Measurements from ENCODE around the gene TBC1D30. TPM values are rescaled to one million over a fixed set of nuclear protein-coding genes. Genes with fewer than 3 reads are reported as not detected.

Gene TBC1D30
- total RNA-seq, 2 experiments from 2014 or later: 0.28 to 0.49 TPM

DNA sequence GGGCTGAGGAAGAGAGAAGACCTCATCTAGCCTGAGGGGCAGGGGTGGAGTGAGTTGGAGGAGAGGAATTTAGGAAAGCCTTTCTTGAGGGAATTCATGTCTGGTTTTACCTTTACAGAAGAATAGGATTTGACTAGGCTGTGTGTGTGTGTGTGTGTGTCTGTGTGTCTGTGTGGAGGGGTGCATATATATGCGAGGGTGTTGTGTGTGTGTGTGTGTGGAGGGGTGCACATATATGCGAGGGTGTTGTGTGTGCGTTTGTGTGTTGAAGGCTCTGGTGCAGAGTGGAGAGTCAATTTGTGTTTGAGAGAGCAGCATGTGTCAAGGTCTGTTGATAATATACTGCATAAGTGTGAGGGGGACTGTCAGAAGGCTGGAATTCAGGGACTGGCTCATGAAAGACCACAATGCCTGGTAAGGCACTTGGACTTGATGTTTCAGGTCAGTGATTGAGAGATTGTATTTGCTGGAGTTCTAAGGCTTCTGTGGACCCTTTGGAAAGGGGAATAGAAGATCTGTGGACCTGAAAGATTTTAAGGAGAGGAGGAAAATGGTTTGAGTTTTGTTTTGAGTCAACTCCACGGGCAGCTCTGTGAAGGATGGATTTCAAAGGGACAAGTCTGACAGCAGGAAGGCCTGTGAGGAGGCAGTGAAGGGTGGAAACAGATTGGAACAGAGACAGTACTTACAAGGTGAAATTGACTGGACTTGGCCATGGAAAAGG is 34.6 kb downstream of the TBC1D30 start:
- H3K36me3 Mint-ChIP-seq (ENCODE audit: low read depth): no peaks in the 10 kb centered on the region
- H3K27me3 ChIP-seq (ENCODE audit: control insufficient read depth in 1 of 2, insufficient read depth in 2 of 2, low read length in 2 of 2): no peaks in the 10 kb centered on the region
- H3K4me3 Mint-ChIP-seq: no peak overlapping the region
- intact Hi-C loops (cut with DNase I, micrococcal nuclease): no loop called here
- no peak for DNase-seq
- no peaks in the 10 kb centered on the region for H3K4me1 ChIP-seq (ENCODE audit: insufficient read depth, low read length)
- H3K9me3 ChIP-seq (ENCODE audit: control insufficient read depth in 1 of 2, insufficient read depth in 1 of 2, low read length in 2 of 2): no peaks in the 10 kb centered on the region
- no peak overlapping the region for H3K4me3 ChIP-seq (ENCODE audit: low read length)
- TF ChIP-seq, protein P1, sequence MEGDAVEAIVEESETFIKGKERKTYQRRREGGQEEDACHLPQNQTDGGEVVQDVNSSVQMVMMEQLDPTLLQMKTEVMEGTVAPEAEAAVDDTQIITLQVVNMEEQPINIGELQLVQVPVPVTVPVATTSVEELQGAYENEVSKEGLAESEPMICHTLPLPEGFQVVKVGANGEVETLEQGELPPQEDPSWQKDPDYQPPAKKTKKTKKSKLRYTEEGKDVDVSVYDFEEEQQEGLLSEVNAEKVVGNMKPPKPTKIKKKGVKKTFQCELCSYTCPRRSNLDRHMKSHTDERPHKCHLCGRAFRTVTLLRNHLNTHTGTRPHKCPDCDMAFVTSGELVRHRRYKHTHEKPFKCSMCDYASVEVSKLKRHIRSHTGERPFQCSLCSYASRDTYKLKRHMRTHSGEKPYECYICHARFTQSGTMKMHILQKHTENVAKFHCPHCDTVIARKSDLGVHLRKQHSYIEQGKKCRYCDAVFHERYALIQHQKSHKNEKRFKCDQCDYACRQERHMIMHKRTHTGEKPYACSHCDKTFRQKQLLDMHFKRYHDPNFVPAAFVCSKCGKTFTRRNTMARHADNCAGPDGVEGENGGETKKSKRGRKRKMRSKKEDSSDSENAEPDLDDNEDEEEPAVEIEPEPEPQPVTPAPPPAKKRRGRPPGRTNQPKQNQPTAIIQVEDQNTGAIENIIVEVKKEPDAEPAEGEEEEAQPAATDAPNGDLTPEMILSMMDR (IDR thresholded peaks at IDR 0.05): no peak
- POLR2A ChIA-PET: no interaction called here
- H3K9me3 Mint-ChIP-seq: no peaks in the 10 kb centered on the region
- ATAC-seq (ENCODE audit: poor library complexity): no peak
- H3K36me3 ChIP-seq (ENCODE audit: insufficient read depth, low read length): no peaks in the 10 kb centered on the region
- H3K27me3 Mint-ChIP-seq: peaks cover 17% of the 10 kb centered on the region
- H3K4me1 Mint-ChIP-seq (ENCODE audit: low read depth): no peaks in the 10 kb centered on the region
- CTCF ChIA-PET: no interaction called here
- no peak overlapping the region for H3K27ac Mint-ChIP-seq
- H3K27ac ChIP-seq (ENCODE audit: low read depth in 1 of 2, low read length in 2 of 2): no peak overlapping the region

DNA sequence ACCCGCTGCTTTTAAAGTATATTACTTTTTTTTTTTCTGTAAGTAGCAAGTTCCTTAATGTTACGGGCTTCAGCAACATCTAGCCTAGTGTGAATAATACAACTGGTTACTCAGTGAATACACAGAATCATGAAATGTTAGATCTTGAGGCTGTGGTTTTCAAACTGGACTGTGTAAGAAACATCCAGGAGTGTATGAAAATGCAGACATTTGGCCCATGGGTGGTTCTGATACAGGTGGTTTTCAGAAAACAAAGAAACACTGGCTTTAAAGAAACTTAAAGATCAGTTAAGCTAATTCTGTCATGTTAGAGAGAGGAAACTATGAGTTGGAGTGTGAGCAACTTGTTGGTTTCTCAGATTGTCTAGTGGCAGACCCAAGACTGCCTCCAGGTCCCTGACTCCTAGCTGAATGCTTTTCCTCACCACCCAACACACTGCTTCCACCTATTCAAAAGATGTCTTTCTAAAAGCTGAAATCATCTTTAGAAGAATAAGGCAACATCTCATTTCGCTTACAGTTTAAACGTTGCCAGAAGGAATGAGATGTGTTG is 36.1 kb downstream of the TBC1D30 start:
- no peak overlapping the region for H3K27ac ChIP-seq (ENCODE audit: low read depth in 1 of 2, low read length in 2 of 2)
- TF ChIP-seq, protein P1 (IDR thresholded peaks at IDR 0.05): no peak
- H3K27me3 ChIP-seq (ENCODE audit: control insufficient read depth in 1 of 2, insufficient read depth in 2 of 2, low read length in 2 of 2): peaks cover 0 to 2% of the 10 kb centered on the region in 2 experiments
- peaks cover 8% of the 10 kb centered on the region for H3K27me3 Mint-ChIP-seq
- no peaks in the 10 kb centered on the region for H3K9me3 ChIP-seq (ENCODE audit: control insufficient read depth in 1 of 2, insufficient read depth in 1 of 2, low read length in 2 of 2)
- no peaks in the 10 kb centered on the region for H3K9me3 Mint-ChIP-seq
- H3K27ac Mint-ChIP-seq: no peak overlapping the region
- DNase-seq (no peak), ATAC-seq (ENCODE audit: poor library complexity) (no peak)
- no peak overlapping the region for H3K4me3 Mint-ChIP-seq
- H3K36me3 ChIP-seq (ENCODE audit: insufficient read depth, low read length): no peaks in the 10 kb centered on the region
- POLR2A ChIA-PET: no interaction called here
- H3K4me3 ChIP-seq (ENCODE audit: low read length): no peak overlapping the region
- no peaks in the 10 kb centered on the region for H3K4me1 Mint-ChIP-seq (ENCODE audit: low read depth)
- intact Hi-C loops (cut with DNase I, micrococcal nuclease): no loop called here
- H3K36me3 Mint-ChIP-seq (ENCODE audit: low read depth): no peaks in the 10 kb centered on the region
- H3K4me1 ChIP-seq (ENCODE audit: insufficient read depth, low read length): no peaks in the 10 kb centered on the region
- CTCF ChIA-PET: no interaction called here

DNA sequence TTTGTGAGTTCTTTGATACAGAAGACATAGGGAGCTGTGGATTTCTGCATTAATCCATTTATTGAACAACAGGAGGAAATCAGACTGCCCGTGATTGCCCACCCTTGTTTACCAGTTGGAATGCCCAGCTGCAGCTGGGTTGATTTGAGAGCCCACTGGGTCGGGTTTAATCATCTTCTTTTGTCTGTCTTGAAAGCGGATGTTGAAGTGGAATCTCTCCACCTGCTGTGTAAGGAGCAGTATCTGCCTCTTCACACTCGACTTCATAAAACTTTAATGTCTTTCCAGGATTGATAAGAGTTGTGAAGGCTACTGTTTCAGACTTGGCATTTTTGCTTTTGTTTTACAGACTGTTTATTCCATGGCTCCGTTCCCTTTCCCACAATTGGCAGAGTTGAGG is 39.9 kb downstream of the TBC1D30 start:
- no peak for DNase-seq
- Histone ChIP-seq H3K27ac (ENCODE audit: low read depth in 1 of 2, low read length in 2 of 2) (no peak overlapping the region), H3K4me1 (ENCODE audit: insufficient read depth, low read length) (no peaks in the 10 kb centered on the region), H3K4me3 (ENCODE audit: low read length) (no peak overlapping the region), H3K36me3 (ENCODE audit: insufficient read depth, low read length) (no peaks in the 10 kb centered on the region), H3K27me3 (ENCODE audit: control insufficient read depth in 1 of 2, insufficient read depth in 2 of 2, low read length in 2 of 2) (peaks cover 0 to 3% of the 10 kb centered on the region in 2 experiments), H3K9me3 (ENCODE audit: control insufficient read depth in 1 of 2, insufficient read depth in 1 of 2, low read length in 2 of 2) (no peaks in the 10 kb centered on the region)
- Mint-ChIP-seq H3K9me3 (no peaks in the 10 kb centered on the region), H3K4me3 (no peak overlapping the region), H3K27ac (no peak overlapping the region), H3K27me3 (peaks cover 12% of the 10 kb centered on the region), H3K4me1 (ENCODE audit: low read depth) (no peaks in the 10 kb centered on the region), H3K36me3 (ENCODE audit: low read depth) (no peaks in the 10 kb centered on the region)
- ATAC-seq (ENCODE audit: poor library complexity): no peak
- intact Hi-C loops (cut with DNase I, micrococcal nuclease): no loop called here
- TF ChIP-seq, protein P1 (IDR thresholded peaks at IDR 0.05): no peak
- CTCF ChIA-PET: no interaction called here
- POLR2A ChIA-PET: no interaction called here

Data from CD4-positive, alpha-beta T cell (primary cell).